ENCODE results near the gene CXCR3.
"Not testable (repeated sequence)": the region's sequence is repeated elsewhere in the genome, so short reads cannot be mapped to it uniquely, and the experiment has no call there.

The CXCR3 gene

GRCh38 chrX:71618303-71618721 lies at the start of gene CXCR3:
Gene CXCR3 (minus strand): TSS chrX:71618511. CDS start chrX:71618449, 62 bp downstream.
- FAIRE-seq = no peak

- no peak for FAIRE-seq
Observed at GRCh38 chrX:71667328-71668247, 49.3 kb upstream of the CXCR3 start, which contains the start of gene LOC101059915. Gene LOC101059915 (plus strand): TSS chrX:71667546.

GRCh38 chrX:71666240-71667223 lies 48.2 kb upstream of the CXCR3 start:
- FAIRE-seq = no peak

- FAIRE-seq = no peak
Observed at GRCh38 chrX:71665747-71666146, 47.4 kb upstream of the CXCR3 start.

- FAIRE-seq = no peak
Observed at GRCh38 chrX:71664889-71665491, 46.7 kb upstream of the CXCR3 start.

GRCh38 chrX:71664202-71664601 lies 45.9 kb upstream of the CXCR3 start:
- not testable (repeated sequence) for FAIRE-seq

- FAIRE-seq = not testable (repeated sequence)
Observed at GRCh38 chrX:71663238-71663637, 44.9 kb upstream of the CXCR3 start.

GRCh38 chrX:71662654-71663053 lies 44.3 kb upstream of the CXCR3 start:
- FAIRE-seq = not testable (repeated sequence)

GRCh38 chrX:71661919-71662318 lies 43.6 kb upstream of the CXCR3 start:
- no peak for FAIRE-seq

GRCh38 chrX:71660562-71661416 lies 42.5 kb upstream of the CXCR3 start:
- no peak for FAIRE-seq

- no peak for FAIRE-seq
Observed at GRCh38 chrX:71659959-71660358, 41.6 kb upstream of the CXCR3 start.

- FAIRE-seq = no peak
Observed at GRCh38 chrX:71659342-71659741, 41.0 kb upstream of the CXCR3 start.

GRCh38 chrX:71657267-71657666 lies 39.0 kb upstream of the CXCR3 start:
- FAIRE-seq = no peak

GRCh38 chrX:71653344-71653743 lies 35.0 kb upstream of the CXCR3 start:
- FAIRE-seq = no peak

- FAIRE-seq = peak; percentile 45
Observed at GRCh38 chrX:71652405-71652804, 34.1 kb upstream of the CXCR3 start.

GRCh38 chrX:71650333-71650969 lies 32.1 kb upstream of the CXCR3 start:
- no peak for FAIRE-seq

- not testable (repeated sequence) for FAIRE-seq
Observed at GRCh38 chrX:71644406-71644805, 26.1 kb upstream of the CXCR3 start.

- FAIRE-seq = no peak
Observed at GRCh38 chrX:71640002-71640401, 21.7 kb upstream of the CXCR3 start.

- FAIRE-seq = no peak
Observed at GRCh38 chrX:71638409-71638808, 20.1 kb upstream of the CXCR3 start.

- FAIRE-seq = no peak
Observed at GRCh38 chrX:71637848-71638247, 19.5 kb upstream of the CXCR3 start.

- FAIRE-seq = no peak
Observed at GRCh38 chrX:71637253-71637618, 18.9 kb upstream of the CXCR3 start.
